Naive B cell (primary cell): ENCODE measurements around the gene COL4A2. TPM values are rescaled to one million over a fixed set of nuclear protein-coding genes. Genes with fewer than 3 reads are reported as not detected.

Experiments used
- ATAC-seq, 2 donors: fragments of 150-1000 bp; cut with Tn5 transposase; 2 replicates each; pipeline ENCODE4 v1.10.0; 2021; ENCODE audit warnings: low read depth in 2 of 2, mild to moderate bottlenecking in 2 of 2, moderate library complexity in 2 of 2
- DNase-seq: peaks from one replicate; pipeline ENCODE4 v3.0.0; 2022
- H3K27ac Mint-ChIP-seq, 6 donors: one replicate each; pipeline ENCODE4 v1.8.0; 2020 to 2022; ENCODE audit warnings: mild to moderate bottlenecking in 6 of 6, mixed read lengths in 6 of 6, moderate library complexity in 5 of 6, inconsistent platforms in 2 of 6
- H3K27me3 Mint-ChIP-seq, 3 donors: one replicate each; pipeline ENCODE4 v1.8.0; 2021 to 2022; ENCODE audit warnings: mixed read lengths in 3 of 3, mild to moderate bottlenecking in 1 of 3
- H3K36me3 Mint-ChIP-seq, 2 donors: one replicate each; pipeline ENCODE4 v1.8.0; 2020 to 2022; ENCODE audit warnings: mixed read lengths in 2 of 2, inconsistent platforms in 1 of 2, mild to moderate bottlenecking in 1 of 2
- H3K4me1 Mint-ChIP-seq, 3 donors: one replicate each; pipeline ENCODE4 v1.8.0; 2020 to 2022; ENCODE audit warnings: mixed read lengths in 3 of 3, inconsistent platforms in 1 of 3, mild to moderate bottlenecking in 1 of 3, moderate library complexity in 1 of 3
- H3K4me3 Mint-ChIP-seq, 8 donors: one replicate each; pipeline ENCODE4 v1.8.0; 2020 to 2022; ENCODE audit warnings: mild to moderate bottlenecking in 8 of 8, mixed read lengths in 8 of 8, moderate library complexity in 8 of 8, inconsistent platforms in 2 of 8
- H3K9me3 Mint-ChIP-seq, 7 donors: one replicate each; pipeline ENCODE4 v1.8.0; 2020 to 2022; ENCODE audit warnings: mixed read lengths in 7 of 7, mild to moderate bottlenecking in 5 of 7, inconsistent platforms in 2 of 7, moderate library complexity in 1 of 7
- polyA plus RNA-seq, 6 donors: library from polyadenylated mRNA; unstranded; fragments of 300-500 nt; fragmentation: Illumina TruSeq; gene quantifications; one replicate each; pipeline ENCODE4 v1.2.3, GENCODE V29; 2021; ENCODE audit warnings: low read depth in 6 of 6

The COL4A2 gene
- polyA plus RNA-seq, 6 donors from 2014 or later = 0.13 TPM; not detected in 5

- no peak overlapping the region for H3K27ac Mint-ChIP-seq
- peaks cover 0 to 18% (median 0%) of the 10 kb centered on the region in 3 donors for H3K27me3 Mint-ChIP-seq
- DNase-seq (no peak), ATAC-seq (no peak)
- H3K36me3 Mint-ChIP-seq = no peaks in the 10 kb centered on the region
- H3K4me3 Mint-ChIP-seq = no peak overlapping the region
- H3K4me1 Mint-ChIP-seq = peaks cover 3 to 12% (median 10%) of the 10 kb centered on the region in 3 donors
- H3K9me3 Mint-ChIP-seq = no peaks in the 10 kb centered on the region
Measured at GRCh38 chr13:110507678-110508381, 200.7 kb downstream of the COL4A2 start.

DNA sequence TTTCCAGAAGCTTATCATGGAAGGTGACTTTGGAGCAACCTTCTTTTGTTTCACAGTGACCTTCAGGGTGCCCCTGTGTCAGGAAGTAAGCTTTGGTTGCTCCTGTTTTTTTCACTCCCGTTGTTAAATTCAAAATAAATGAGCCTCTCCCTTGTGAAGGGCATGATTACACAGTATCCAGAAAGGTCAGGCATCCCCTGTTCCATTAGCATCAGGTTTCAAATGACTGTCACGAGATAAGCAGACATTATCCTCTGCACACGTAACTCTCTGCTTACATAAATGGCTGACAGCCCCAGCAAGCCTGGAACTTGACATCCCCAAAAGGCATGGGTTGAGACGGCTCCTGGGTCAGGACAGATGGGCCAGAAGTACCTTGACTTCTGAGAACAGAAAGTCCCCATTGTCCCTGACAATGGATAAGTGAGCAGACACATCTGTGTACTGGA lies 202.4 kb downstream of the COL4A2 start:
- H3K27ac Mint-ChIP-seq = no peak overlapping the region

GRCh38 chr13:110509971-110510786 lies 203.1 kb downstream of the COL4A2 start:
- peaks cover 3 to 12% (median 10%) of the 10 kb centered on the region in 3 donors for H3K4me1 Mint-ChIP-seq
- H3K27ac Mint-ChIP-seq = no peak overlapping the region
- no peak overlapping the region for H3K4me3 Mint-ChIP-seq
- DNase-seq = no peak
- H3K9me3 Mint-ChIP-seq = no peaks in the 10 kb centered on the region
- peaks cover 0 to 18% (median 5%) of the 10 kb centered on the region in 3 donors for H3K27me3 Mint-ChIP-seq
- H3K36me3 Mint-ChIP-seq = no peaks in the 10 kb centered on the region
- ATAC-seq = peak; percentile 55

More for the DNA sequence above, 202.4 kb downstream of the COL4A2 start:
- Mint-ChIP-seq H3K9me3 (no peaks in the 10 kb centered on the region), H3K4me3 (peak overlapping the region in 1 of 8 donors; percentile 16), H3K4me1 (peaks cover 3 to 12% (median 10%) of the 10 kb centered on the region in 3 donors), H3K27me3 (peaks cover 0 to 18% (median 5%) of the 10 kb centered on the region in 3 donors), H3K36me3 (no peaks in the 10 kb centered on the region)
- ATAC-seq = no peak
- DNase-seq = no peak

GRCh38 chr13:110511509-110512181 lies 204.6 kb downstream of the COL4A2 start:
- peaks cover 0 to 6% (median 5%) of the 10 kb centered on the region in 3 donors for H3K27me3 Mint-ChIP-seq

GRCh38 chr13:110512198-110512740 lies 205.2 kb downstream of the COL4A2 start:
- Mint-ChIP-seq H3K27ac (no peak overlapping the region), H3K9me3 (no peaks in the 10 kb centered on the region), H3K4me3 (no peak overlapping the region), H3K4me1 (peaks cover 3 to 12% (median 10%) of the 10 kb centered on the region in 3 donors), H3K27me3 (peaks cover 0 to 5% (median under 1%) of the 10 kb centered on the region in 3 donors), H3K36me3 (no peaks in the 10 kb centered on the region)
- DNase-seq = no peak
- no peak for ATAC-seq

More at GRCh38 chr13:110511509-110512181, 204.6 kb downstream of the COL4A2 start:
- no peak for DNase-seq
- peaks cover 3 to 12% (median 10%) of the 10 kb centered on the region in 3 donors for H3K4me1 Mint-ChIP-seq
- no peak overlapping the region for H3K27ac Mint-ChIP-seq
- no peaks in the 10 kb centered on the region for H3K9me3 Mint-ChIP-seq
- ATAC-seq = no peak
- peak overlapping the region in 1 of 8 donors; percentile 25 for H3K4me3 Mint-ChIP-seq
- no peaks in the 10 kb centered on the region for H3K36me3 Mint-ChIP-seq

GRCh38 chr13:110516500-110516899 lies 209.4 kb downstream of the COL4A2 start:
- no peak for DNase-seq
- no peak overlapping the region for H3K27ac Mint-ChIP-seq
- no peaks in the 10 kb centered on the region for H3K36me3 Mint-ChIP-seq
- no peak for ATAC-seq
- H3K27me3 Mint-ChIP-seq = peaks cover 0 to 5% (median 0%) of the 10 kb centered on the region in 3 donors
- peaks cover 0 to under 1% (median 0%) of the 10 kb centered on the region in 3 donors for H3K4me1 Mint-ChIP-seq
- H3K4me3 Mint-ChIP-seq = no peak overlapping the region
- no peaks in the 10 kb centered on the region for H3K9me3 Mint-ChIP-seq

DNA sequence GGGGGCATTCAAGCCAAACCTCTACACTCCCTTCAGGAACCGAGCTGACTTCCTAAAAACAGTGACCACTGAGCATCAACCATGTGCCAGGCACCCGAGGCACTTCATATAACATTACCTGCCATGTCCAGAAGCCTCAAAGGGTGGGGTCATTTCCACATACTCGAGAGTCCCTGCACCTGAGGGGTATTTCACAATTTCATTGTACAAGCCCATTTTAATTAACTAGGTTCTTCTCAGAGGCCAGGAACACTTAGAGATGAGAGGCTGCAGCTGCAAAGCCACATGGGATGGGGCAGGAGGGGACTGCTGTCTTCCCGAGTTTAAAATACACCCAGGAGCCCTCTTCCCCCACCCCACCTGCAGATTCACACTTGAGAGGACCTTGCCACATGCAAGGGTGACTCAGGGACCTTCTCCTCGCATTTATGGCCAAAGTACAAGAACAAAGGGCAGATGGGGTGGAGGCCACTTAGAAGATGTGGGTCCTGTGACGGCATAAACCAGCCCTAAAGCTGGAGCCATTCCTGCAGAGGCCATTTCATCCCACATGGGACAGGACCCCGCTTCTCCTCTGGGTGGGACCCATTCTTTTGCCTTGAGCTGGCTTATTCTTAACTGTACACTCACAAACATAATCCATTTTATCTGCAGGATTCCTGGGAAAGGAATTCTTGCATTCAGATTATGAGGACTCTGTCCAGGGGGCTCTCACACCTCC lies 210.6 kb downstream of the COL4A2 start:
- peaks cover 0 to 7% (median 0%) of the 10 kb centered on the region in 3 donors for H3K27me3 Mint-ChIP-seq
- DNase-seq (no peak), ATAC-seq (no peak)
- H3K4me1 Mint-ChIP-seq = peaks cover 0 to 7% (median 0%) of the 10 kb centered on the region in 3 donors
- no peak overlapping the region for H3K27ac Mint-ChIP-seq
- no peaks in the 10 kb centered on the region for H3K9me3 Mint-ChIP-seq
- H3K4me3 Mint-ChIP-seq = no peak overlapping the region
- H3K36me3 Mint-ChIP-seq = no peaks in the 10 kb centered on the region

- ATAC-seq (no peak), DNase-seq (no peak)
- H3K27me3 Mint-ChIP-seq = peaks cover 0 to 10% (median 0%) of the 10 kb centered on the region in 3 donors
- H3K9me3 Mint-ChIP-seq = no peaks in the 10 kb centered on the region
- H3K4me3 Mint-ChIP-seq = no peak overlapping the region
- H3K27ac Mint-ChIP-seq = no peak overlapping the region
- peaks cover 0 to 7% (median 0%) of the 10 kb centered on the region in 3 donors for H3K4me1 Mint-ChIP-seq
- H3K36me3 Mint-ChIP-seq = no peaks in the 10 kb centered on the region
Measured at GRCh38 chr13:110518226-110518525, 211.1 kb downstream of the COL4A2 start.

DNA sequence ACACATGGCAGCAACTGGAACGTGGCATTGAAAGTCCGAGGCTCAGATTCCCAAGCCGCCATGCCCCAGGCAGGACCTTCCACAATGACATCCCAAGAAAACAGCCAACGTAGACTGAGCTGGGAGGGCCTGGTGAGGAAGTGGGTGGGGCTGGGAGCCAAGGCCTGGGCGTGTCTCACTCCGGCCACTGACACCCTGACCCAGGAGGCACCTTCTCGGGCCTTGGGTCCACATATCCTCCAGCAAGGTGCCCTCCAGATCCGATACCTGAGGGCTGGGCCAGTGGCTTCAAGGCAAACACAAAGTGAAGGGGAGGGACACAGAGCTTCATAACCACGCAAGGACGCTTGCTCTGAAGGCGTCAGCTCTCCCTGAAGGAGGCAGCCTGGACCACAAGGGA lies 211.5 kb downstream of the COL4A2 start:
- no peak for ATAC-seq
- no peak for DNase-seq
- H3K27ac Mint-ChIP-seq = no peak overlapping the region
- H3K9me3 Mint-ChIP-seq = no peaks in the 10 kb centered on the region
- no peak overlapping the region for H3K4me3 Mint-ChIP-seq
- no peaks in the 10 kb centered on the region for H3K36me3 Mint-ChIP-seq
- H3K4me1 Mint-ChIP-seq = peaks cover 0 to 7% (median 0%) of the 10 kb centered on the region in 3 donors
- peaks cover 0 to 10% (median 0%) of the 10 kb centered on the region in 3 donors for H3K27me3 Mint-ChIP-seq

GRCh38 chr13:110519046-110519445 lies 212.0 kb downstream of the COL4A2 start:
- Mint-ChIP-seq H3K9me3 (no peaks in the 10 kb centered on the region), H3K36me3 (no peaks in the 10 kb centered on the region), H3K4me3 (no peak overlapping the region), H3K4me1 (peaks cover under 1 to 8% (median 4%) of the 10 kb centered on the region in 3 donors), H3K27me3 (peaks cover 0 to 6% (median 0%) of the 10 kb centered on the region in 3 donors), H3K27ac (no peak overlapping the region)
- DNase-seq (no peak), ATAC-seq (no peak)

- no peak overlapping the region for H3K4me3 Mint-ChIP-seq
- H3K27me3 Mint-ChIP-seq = peaks cover 0 to 4% (median 0%) of the 10 kb centered on the region in 3 donors
- no peak overlapping the region for H3K27ac Mint-ChIP-seq
- H3K36me3 Mint-ChIP-seq = no peaks in the 10 kb centered on the region
- no peak for ATAC-seq
- DNase-seq = no peak
- H3K4me1 Mint-ChIP-seq = peaks cover 5 to 12% (median 9%) of the 10 kb centered on the region in 3 donors
- no peaks in the 10 kb centered on the region for H3K9me3 Mint-ChIP-seq
Measured at GRCh38 chr13:110519506-110519905, 212.4 kb downstream of the COL4A2 start.

DNA sequence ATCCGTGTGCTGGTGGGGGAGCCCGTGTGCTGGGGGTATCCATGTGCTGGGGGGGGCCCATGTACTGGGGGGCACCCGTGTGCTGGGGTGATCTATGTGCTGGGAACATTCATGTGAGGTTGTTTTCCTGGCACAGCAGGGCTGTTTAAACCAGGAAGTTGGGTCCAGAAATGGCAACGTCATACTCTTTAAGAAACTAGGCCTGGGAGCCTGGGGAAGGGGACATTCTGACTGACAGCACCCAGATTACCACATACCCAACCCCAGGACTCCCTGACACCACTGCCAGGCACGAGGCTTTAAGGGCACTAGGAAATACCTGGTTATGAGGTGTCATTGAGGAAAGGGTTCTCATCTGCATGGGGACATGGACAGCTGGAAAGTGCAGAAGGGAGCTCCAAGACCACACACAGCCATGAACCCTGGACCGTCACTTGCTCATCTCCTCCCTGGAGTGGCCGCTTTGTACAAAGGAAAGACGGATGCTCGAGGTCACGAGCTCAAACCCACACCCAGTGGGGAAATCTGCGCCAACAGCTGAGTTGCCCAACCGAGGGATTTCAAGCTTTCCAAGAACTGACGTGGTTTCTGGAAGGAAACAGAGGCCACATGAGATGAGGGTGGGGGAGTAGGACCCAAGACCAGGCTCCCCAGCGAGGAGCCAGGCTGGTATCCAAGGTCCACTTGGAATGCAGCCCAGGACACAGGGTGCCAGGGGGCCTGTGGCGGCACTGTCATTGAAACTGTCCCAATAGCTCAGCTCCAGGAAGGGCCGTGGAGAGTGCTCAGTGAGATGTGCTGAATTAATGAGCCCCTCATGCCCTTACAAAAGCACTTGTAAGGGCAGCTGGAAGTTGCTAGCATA lies 213.6 kb downstream of the COL4A2 start:
- Mint-ChIP-seq H3K4me1 (peaks cover 17 to 23% (median 21%) of the 10 kb centered on the region in 3 donors), H3K27me3 (peaks cover 0 to 14% (median 0%) of the 10 kb centered on the region in 3 donors), H3K4me3 (no peak overlapping the region), H3K9me3 (no peaks in the 10 kb centered on the region), H3K36me3 (no peaks in the 10 kb centered on the region), H3K27ac (peak overlapping the region in 1 of 6 donors; percentile 83)
- ATAC-seq (no peak), DNase-seq (no peak)
